ENCODE measurements around the gene RIMBP2.

GRCh38 chr12:130568041-130568440 lies 148.1 kb downstream of the RIMBP2 start:
- TF ChIP-seq, protein P1, sequence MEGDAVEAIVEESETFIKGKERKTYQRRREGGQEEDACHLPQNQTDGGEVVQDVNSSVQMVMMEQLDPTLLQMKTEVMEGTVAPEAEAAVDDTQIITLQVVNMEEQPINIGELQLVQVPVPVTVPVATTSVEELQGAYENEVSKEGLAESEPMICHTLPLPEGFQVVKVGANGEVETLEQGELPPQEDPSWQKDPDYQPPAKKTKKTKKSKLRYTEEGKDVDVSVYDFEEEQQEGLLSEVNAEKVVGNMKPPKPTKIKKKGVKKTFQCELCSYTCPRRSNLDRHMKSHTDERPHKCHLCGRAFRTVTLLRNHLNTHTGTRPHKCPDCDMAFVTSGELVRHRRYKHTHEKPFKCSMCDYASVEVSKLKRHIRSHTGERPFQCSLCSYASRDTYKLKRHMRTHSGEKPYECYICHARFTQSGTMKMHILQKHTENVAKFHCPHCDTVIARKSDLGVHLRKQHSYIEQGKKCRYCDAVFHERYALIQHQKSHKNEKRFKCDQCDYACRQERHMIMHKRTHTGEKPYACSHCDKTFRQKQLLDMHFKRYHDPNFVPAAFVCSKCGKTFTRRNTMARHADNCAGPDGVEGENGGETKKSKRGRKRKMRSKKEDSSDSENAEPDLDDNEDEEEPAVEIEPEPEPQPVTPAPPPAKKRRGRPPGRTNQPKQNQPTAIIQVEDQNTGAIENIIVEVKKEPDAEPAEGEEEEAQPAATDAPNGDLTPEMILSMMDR (IDR thresholded peaks at IDR 0.05), result no peak
- TF ChIP-seq POLR2A (IDR thresholded peaks at IDR 0.05), result no peak
- TF ChIP-seq POLR2AphosphoS5 (IDR thresholded peaks at IDR 0.05; ENCODE audit: insufficient read depth in 1 of 2, low read depth in 1 of 2), result no peak

All from vagina (tissue), 2 donors.